Endothelial cell of hepatic sinusoid (primary cell): ENCODE measurements around the gene SYNM.

Experiments used
- in situ Hi-C: cut with HindIII; loops from 2 replicates; pipeline ENCODE4 v1.10.0; 2017; ENCODE audit warnings: low sequenced_read_pairs

The SYNM gene

DNA sequence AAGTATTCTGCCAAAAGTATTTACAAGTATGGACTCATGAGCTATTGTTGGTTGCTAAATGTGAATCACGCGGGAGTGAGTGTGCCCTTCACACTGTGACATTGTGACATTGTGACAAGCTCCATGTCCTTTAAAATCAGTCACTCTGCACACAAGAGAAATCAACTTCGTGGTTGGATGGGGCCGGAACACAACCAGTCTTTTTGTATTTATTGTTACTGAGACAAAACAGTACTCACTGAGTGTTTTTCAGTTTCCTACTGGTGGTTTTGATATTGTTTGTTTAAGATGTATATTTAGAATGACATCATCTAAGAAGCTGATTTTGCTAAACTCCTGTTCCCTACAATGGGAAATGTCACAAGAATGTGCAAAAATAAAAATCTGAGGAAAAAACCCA, 30.3 kb downstream of the SYNM start:
- in situ Hi-C loops: no loop called here

DNA sequence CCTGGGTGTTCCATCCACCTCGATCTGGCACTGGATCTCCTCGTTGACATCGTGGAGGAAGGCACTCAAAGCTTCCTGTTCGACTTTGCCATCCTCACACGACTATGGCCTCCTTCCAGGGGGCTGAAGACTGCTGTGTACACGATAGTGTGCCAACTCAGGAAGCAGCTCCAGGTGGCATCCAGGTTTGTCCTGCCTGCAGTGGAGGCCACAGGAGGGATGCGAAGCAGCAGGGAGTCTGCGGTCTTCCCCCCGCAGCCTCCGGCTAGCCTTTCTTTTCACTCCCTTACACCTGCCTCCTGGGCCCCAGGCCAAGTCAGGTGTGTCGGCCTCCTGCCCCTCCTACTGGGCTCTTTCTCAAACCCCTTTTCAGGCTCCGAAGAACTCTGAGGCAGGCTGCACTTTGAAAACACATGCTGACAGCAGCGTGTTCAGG, 32.2 kb downstream of the SYNM start:
- in situ Hi-C loops: no loop called here

DNA sequence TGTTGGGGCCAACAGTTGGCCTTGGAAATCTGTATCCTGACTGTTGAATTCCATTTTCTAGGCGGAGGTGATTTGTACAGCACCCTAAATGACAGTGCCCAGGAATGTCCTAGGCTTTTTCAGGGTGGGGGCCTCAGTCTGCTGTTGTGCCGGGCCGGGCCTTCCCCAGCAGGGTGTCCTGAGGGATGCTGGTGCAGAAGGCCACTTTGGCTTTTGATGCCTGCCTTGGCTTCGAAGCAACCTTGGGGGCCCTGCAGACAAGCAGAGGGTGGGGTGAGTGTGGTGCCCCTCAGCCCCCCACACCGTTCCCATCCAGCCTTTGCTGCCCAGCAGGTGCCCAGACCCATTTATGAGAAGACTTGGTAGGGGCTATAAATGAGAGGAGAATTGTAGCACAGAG, 33.0 kb downstream of the SYNM start:
- in situ Hi-C loops: no loop called here

DNA sequence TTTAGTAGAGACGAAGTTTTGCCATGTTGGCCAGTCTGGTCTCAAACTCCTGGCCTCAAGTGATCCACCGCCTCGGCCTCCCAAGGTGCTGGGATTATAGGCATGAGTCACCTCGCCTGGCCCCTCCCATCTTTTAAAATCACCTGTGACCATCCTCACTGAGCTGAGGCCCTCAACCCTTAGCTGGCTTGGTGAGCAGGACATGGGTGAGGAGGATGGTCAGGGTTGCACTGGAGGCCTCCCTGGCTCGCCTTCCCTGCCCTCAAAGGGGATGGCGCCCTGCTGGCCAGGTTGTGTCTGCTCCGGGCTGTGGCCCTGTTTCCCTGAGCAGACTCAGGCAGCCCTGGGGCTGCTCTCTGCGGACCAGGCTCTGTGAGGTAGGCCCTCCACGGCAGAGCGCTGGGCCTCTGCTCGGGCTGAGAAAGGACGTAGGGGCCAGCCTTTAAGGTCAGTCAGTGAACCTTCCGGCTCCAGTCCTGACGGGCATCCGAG, 33.7 kb downstream of the SYNM start:
- in situ Hi-C loops: no loop called here

DNA sequence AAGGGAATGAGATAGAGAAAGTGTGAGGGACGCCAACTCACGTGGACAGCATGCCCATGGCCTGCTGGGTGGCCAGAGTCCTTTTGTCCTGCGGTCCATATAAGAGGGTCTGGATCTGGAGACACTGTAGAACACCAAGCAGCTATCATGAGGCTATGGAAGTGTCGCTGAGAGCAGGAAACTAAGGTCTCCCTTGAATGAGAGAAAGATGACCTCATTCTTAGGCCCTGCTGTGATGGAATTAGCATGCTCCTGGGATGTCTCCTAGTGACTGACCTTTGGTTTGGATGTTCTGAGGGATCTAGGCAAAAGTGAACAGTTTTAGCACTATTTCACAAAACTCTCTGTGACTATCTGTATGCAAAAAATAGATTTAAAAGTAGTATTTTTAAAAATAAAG, 34.4 kb downstream of the SYNM start:
- in situ Hi-C loops: no loop called here

DNA sequence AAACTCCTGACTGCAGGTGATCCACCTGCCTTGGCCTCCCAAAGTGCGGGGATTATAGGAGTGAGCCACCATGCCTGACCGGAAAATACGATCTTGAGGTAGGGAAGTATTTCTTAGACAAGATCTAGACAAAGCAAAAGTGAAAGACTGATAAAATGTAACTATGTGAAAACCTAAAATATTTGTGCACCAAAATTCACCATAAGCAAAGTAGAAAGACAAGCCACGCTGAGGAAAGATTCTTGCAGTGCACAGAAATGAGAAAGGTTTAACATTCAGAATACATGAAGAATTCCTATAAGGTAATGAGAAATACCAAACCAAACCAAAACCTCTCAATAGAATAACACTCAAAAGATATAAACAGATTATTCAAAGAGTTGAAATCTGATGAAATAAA, 35.7 kb downstream of the SYNM start:
- in situ Hi-C loops: no loop called here

DNA sequence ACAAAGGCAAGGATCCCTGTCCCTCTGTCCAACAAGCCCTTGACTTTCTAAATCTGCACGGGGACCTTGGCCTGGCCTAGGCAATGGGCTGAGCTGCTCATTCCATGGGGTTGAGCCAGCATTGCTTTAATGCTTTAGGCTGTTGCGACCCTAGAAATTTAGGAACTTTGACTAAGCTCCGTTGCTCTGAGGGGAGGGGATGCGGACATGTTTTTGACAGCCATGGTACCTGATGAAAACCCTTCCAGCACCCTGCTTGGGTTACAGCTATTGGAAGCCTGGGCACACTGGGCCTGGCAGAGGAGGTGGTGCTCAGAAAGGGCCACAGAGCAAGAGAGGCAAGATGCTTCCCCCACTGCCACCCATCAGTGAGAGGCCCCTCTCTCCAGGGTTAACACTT, 37.1 kb downstream of the SYNM start:
- in situ Hi-C loops: no loop called here

DNA sequence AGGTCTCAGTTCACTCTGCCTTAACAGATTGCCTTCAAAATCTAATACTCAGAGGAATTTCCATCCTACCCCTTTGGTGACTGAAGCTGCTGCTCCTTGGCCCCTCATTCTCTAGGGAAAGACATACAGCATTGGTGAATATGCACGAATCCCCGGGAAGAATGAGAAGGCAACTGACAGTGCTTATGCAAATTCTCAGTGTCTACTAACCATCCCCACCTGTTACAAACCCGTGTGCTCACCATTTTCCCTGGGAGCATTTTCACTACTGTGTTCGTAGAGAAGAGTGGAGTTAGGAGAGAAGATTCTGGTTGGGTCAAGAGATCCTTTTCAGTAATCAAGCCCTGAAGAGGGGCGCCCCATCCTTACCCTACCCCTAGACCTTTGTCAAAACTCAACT, 37.7 kb downstream of the SYNM start:
- in situ Hi-C loops: no loop called here

DNA sequence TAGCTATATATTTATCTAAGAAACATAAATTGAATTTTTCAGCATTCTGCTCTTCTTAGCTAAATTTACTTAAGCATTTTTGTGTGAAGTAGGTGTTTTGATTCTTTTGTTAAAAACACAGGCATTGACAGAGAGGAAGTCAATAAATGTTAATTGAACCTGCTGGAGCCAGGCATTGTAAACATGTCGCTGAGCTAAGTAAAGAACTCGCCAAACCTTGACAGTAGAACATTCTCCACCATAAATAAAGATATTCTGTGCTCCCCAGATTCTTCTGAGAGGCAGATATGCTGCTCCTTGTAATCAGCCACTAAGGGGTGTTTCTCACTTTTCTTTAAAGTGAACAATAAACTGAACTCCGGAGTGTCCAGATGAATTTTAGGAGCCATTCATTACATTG, 38.4 kb downstream of the SYNM start:
- in situ Hi-C loops: no loop called here

DNA sequence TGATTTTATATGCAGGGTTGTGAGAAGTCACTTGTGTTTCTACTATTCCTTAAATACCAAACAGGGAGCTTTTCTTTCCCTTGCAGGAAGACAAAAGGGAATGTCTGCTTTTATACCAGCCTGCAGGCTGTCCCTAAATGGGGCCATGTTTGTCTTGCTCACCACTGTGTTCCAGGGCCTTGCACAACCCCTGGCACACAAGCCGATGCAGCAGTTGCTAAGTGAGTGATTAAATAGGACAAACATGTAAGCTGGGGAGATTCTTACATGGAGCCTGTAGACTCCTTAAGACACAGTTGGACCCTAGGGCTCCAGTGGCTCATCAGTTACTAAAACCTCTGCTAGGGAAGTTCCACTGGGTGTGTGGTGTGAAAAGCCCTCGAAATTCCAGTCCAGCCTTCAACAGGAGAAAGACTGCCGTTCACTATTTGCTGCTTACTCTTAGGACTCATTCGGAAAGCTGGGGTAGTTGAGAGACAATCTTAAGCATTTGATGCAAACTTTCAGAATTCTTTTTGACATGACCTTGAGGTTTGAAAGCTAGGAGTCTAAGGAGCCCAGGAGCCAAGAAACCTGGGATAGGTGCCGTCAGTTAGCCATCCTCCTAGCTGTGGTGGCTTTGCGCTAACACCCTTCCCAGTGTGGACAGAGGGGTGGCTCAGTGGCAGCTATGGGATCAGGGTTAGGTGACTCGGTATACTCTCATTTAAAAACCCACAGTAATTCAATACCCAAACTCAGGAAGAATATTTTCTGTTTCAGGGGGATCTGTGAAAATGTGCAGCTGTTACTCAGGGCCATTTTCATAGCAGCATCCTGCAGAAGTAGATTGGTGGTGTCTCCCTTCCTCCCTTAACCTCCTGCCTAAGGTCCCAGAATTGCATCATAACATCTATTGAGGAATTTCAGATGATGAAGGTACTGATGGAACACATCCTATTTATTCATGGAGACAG, 39.1 kb downstream of the SYNM start:
- in situ Hi-C loops: no loop called here

DNA sequence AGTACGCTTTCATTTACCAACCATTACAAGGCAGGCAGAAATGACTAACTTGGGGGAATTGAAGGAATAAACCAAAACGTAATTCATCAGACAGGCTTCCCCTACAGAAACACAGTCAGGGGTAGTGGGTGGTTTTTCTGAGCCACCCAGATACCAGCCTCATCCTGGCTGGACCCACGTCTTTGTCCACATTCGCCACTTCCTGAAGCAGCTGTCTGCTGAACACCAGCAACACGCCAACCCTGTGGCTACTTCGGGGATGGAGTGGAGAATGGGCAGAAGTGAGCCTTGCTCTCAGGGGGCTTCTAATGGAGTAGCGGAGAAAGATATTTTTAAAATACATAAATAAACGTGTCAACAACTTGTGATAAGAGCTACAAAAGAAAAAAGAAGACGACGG, 40.1 kb downstream of the SYNM start:
- in situ Hi-C loops: no loop called here

DNA sequence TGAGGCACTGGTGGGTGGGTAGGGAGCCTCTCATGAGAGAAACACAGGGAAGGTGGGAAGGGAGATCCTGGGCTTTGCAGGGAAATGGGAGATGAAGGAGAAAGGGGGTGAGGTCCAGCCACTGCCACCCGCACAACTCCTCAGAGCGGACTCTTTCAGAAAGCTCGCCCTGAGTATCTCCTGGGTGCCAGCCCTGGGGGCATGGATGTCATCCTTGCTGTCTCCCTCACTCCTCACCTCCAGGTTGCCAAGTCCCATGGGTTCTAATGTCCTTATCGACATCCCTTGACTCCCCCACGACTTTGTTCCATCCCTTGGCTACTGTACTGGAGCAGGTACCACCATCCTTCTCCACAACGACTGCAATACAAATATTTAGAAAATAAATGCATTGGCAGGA, 40.9 kb downstream of the SYNM start:
- in situ Hi-C loops: no loop called here

DNA sequence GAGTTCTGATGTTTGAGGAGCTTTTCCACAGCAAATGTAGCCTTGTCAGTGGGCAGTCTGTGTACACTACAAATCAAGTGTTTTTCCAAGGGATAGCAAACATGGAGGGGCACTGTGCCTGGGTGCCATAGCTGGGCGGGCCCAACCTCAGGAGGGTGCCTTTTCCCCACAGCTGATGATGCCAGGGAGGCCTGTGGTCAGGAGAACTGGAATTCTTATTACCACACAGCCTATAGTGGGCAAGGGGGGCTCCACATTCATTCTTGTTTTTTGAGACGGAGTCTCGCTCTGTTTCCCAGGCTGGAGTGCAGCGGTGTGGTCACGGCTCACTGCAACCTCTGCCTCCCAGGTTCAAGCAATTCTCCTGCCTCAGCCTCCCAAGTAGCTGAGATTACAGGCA, 41.8 kb downstream of the SYNM start:
- in situ Hi-C loops: no loop called here

DNA sequence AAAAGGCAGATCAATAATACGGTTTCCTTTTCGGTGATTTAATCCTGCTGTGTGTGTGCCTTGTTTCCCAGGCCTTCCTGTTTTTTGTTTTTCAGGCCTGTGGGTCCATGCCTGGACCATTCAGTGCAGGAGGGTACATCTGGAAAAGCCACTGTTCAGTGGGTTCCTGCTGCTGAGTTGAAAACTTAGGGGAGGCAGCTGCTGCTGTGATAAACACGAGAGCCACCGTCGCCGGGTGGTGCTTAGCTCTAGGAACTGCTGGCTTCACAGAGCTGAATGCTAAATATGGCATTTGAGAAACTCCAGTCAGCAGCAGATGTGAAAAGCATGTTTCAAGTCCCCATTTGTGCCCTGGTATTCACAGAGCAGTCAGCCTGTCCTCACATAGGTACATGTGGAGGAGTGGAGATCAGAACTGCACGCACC, 44.0 kb downstream of the SYNM start:
- in situ Hi-C loops: no loop called here

DNA sequence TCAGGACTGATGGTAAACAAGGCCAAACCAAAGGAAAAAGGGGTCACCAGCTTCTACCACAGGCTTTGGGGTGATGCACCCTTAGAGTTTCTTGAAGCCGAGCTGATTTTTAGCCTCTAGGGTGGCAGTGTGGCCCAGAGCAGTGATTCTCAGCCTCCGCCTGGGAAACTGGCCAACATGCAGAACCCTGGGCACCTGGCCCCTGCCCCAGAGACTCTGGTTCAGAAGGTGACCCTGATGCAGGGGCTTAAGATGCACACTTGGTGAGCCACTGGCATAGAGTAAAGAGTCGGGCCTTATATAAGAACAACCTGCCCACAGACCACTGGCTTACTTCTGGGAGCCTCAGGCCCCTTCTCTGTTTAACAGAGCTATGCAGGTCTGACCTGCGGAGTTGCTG, 44.5 kb downstream of the SYNM start:
- in situ Hi-C loops: no loop called here

DNA sequence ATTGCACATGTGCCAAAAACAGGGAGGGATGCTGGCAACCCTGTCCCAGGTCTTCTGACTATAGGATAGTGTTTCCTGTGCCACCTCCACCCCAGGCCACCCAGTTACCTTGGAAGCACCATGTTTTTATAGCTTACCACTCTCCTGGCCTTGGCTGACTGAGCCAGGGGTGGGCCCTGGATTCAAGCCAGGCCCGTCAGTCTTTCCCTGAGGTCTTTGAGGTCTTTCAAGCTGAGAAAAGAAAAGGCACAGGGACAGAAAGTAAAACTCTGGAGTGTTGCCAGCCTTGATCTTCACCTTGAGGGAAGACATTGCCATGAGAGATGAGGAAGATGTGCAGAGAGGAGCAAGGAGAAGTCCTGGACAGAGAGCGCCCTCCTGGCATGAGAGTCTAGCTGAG, 46.3 kb downstream of the SYNM start:
- in situ Hi-C loops: no loop called here

DNA sequence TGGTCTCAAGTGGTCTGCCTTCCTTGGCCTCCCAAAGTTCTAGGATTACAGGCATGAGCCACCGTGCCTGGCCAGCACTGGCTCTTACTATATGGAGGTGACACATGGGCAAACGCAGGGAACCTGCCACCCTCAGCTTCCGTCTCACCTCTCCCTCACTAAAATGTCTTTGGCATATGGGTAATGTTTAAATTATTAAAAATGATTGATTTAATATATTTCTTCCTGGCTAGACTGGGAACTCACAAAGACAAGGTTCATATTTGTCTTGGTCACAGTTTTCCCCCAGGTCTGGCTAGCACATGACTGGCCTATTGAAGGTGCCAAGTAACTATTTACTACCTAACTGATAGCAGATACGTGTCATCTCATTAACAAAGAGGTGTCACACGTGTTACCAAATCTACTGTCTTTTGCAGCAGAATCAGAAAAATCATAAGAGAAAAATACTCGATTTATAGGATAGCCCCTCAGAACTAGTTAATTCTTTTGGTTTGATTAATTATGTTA, 48.2 kb downstream of the SYNM start:
- in situ Hi-C loops: no loop called here

DNA sequence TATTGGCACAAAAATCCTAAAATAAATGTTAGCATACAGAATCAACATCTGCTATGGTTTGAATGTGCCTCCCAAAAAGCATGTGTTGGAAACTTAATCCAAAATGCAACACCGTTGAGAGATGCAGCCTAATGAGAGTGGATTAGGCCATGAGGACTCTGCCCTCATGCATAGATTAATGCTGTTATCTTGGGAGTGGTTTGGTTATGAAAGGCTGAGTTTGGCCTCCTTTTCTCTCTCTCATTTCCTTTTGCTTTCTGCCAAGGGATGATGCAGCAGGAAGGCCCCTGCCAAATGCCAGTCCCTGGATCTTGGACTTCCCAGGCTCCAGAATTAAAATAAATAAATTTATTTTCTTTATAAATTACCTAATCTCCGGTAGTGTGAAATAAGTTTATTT, 49.4 kb downstream of the SYNM start:
- in situ Hi-C loops: no loop called here

DNA sequence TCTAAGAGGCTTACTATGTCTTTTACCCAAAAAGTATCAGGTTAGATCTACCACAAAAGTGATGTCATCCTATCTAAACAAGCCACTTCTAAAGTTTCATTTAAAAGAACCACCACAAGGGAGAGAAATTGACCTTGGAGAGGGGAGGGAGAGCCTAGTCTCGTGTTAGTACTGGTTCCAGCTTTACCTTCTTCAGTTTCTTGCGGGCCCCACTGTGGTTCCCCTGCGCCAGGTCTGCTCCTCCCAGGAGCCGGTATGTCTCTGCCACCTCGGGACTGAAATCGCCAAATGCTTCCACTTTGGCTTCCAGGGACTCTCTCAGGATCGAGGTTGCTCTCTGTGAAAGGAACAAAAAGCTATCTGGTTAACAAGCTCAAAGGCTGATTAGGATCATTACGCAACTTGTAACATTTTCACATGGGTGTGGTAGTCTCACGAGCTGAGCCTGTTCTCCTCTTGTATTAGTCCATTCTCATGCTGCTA, 51.1 kb downstream of the SYNM start:
- in situ Hi-C loops: loop anchor here (5.0 kb wide), 1 partner anchor 56 kb away; no protein-coding TSS in a partner anchor

DNA sequence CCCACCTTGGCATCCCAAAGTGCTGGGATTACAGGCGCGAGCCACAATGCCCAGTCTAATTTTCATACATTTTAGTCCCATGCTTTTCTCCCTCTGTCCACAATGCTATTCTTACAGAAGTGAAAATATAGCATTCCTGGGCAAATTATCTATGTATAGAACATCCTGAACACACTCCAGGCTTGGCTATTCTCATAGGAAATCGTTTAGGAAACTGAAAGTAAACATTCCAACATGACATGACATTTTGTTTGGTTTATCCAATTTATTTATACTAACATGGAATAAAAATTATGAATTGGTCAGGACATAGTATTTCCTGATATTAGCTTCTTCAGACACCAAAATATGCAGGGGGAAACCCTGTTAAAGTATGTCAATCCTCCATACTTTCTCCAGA, 52.6 kb downstream of the SYNM start:
- in situ Hi-C loops: loop anchor here (5.0 kb wide), 1 partner anchor 55 kb away; no protein-coding TSS in a partner anchor

DNA sequence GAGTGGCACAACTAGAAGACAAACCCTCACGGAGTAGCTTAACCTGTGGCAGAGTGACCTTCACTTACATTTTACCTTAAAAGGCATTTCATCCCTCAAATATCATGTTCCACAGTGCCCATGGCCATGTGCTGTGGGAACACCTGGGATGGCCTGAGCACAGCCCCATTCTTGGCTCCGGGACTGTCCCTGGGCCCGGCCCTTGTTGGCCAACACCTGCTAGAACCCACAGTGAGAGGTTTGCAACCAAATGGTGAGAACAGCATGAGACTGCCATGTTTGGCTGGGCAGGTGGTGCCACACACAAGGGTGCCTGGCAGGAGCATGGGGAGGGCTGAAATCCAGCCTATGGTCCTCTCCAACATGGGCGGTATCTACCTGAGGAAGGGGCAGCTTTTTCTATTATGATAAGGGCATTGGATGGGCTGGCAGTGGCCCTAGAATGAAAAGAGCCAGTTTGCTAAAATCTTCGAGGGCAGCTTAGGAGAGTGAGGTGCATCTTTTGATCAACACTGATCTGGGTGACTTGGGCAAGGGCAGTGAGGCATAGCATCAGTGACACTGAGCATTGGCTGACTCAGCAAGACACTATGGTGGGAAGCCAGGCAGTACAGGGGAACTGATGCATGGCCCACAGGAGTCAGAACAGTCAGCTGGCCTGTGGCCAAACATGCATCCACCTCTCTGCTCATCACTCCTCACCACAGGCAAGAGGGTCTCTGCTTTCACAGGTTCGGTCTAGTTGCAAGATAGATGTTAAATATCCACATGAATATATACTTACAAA, 53.9 kb downstream of the SYNM start:
- in situ Hi-C loops: loop anchor here (5.0 kb wide), 1 partner anchor 53 kb away; no protein-coding TSS in a partner anchor
